ENCODE data around the gene IPO4. TPM values are rescaled to one million over a fixed set of nuclear protein-coding genes. Genes with fewer than 3 reads are reported as not detected.

Gene IPO4
- total and polyA plus RNA-seq, 10 of the 15 experiments (the other 5 are each of a cell fraction or from before 2014, with no cell fraction given): 7.8 to 139 (median 37.6) TPM

DNA sequence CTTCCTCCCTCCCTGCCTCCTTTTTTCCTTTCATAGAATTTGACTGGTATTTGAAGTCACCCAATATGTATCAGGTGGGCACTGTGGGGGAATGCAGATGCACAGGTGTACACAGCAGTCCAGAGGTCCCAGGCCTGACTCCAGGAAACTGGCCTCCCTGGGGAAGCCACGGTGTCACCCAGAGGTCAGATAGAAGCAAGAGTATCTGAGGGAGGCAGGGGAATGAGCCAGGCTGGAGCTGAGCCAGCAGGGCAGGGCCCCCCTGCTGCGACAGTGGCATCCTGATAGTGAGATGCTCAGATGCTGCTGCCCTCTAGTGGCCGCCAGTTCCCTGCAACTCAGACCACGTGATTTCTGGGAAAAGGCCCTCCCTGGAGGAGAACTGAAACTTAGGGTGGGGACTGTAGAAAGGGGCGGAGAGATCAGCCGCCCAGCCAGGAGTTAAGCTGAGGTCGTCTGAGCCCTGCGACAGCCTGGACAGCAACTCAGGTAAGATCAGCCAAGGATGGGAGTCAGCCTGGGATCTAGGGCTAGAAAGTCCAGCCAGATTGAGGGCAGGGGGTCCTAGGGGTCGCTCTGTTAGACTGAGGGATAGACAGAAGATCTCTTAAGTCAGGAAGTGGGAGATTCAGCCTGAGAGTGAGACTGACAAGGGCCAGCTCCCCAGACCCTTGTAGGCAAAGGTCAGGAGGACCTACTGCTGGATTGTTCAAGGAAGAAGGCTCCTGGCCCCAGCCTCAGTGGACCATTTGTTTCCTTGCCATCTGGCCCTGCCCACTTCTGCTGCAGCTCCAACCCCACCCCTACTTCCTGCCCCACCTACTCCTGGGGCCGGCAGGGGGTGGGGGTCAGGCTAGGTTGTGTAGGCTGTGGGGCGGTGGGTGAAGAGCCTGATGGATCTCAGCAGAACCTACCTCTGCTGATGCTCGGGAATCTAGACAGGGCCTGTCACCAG is 27.5 kb downstream of the IPO4 start, which contains the start of gene IRF9 (continued):
- TF ChIP-seq, protein P1, sequence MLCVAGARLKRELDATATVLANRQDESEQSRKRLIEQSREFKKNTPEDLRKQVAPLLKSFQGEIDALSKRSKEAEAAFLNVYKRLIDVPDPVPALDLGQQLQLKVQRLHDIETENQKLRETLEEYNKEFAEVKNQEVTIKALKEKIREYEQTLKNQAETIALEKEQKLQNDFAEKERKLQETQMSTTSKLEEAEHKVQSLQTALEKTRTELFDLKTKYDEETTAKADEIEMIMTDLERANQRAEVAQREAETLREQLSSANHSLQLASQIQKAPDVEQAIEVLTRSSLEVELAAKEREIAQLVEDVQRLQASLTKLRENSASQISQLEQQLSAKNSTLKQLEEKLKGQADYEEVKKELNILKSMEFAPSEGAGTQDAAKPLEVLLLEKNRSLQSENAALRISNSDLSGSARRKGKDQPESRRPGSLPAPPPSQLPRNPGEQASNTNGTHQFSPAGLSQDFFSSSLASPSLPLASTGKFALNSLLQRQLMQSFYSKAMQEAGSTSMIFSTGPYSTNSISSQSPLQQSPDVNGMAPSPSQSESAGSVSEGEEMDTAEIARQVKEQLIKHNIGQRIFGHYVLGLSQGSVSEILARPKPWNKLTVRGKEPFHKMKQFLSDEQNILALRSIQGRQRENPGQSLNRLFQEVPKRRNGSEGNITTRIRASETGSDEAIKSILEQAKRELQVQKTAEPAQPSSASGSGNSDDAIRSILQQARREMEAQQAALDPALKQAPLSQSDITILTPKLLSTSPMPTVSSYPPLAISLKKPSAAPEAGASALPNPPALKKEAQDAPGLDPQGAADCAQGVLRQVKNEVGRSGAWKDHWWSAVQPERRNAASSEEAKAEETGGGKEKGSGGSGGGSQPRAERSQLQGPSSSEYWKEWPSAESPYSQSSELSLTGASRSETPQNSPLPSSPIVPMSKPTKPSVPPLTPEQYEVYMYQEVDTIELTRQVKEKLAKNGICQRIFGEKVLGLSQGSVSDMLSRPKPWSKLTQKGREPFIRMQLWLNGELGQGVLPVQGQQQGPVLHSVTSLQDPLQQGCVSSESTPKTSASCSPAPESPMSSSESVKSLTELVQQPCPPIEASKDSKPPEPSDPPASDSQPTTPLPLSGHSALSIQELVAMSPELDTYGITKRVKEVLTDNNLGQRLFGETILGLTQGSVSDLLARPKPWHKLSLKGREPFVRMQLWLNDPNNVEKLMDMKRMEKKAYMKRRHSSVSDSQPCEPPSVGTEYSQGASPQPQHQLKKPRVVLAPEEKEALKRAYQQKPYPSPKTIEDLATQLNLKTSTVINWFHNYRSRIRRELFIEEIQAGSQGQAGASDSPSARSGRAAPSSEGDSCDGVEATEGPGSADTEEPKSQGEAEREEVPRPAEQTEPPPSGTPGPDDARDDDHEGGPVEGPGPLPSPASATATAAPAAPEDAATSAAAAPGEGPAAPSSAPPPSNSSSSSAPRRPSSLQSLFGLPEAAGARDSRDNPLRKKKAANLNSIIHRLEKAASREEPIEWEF (IDR thresholded peaks at IDR 0.05; ENCODE audit: insufficient replicate concordance, low read depth, low read length): no peak
- TF ChIP-seq, protein P2, sequence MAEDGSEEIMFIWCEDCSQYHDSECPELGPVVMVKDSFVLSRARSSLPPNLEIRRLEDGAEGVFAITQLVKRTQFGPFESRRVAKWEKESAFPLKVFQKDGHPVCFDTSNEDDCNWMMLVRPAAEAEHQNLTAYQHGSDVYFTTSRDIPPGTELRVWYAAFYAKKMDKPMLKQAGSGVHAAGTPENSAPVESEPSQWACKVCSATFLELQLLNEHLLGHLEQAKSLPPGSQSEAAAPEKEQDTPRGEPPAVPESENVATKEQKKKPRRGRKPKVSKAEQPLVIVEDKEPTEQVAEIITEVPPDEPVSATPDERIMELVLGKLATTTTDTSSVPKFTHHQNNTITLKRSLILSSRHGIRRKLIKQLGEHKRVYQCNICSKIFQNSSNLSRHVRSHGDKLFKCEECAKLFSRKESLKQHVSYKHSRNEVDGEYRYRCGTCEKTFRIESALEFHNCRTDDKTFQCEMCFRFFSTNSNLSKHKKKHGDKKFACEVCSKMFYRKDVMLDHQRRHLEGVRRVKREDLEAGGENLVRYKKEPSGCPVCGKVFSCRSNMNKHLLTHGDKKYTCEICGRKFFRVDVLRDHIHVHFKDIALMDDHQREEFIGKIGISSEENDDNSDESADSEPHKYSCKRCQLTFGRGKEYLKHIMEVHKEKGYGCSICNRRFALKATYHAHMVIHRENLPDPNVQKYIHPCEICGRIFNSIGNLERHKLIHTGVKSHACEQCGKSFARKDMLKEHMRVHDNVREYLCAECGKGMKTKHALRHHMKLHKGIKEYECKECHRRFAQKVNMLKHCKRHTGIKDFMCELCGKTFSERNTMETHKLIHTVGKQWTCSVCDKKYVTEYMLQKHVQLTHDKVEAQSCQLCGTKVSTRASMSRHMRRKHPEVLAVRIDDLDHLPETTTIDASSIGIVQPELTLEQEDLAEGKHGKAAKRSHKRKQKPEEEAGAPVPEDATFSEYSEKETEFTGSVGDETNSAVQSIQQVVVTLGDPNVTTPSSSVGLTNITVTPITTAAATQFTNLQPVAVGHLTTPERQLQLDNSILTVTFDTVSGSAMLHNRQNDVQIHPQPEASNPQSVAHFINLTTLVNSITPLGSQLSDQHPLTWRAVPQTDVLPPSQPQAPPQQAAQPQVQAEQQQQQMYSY (CRISPR knock-in tag; IDR thresholded peaks at IDR 0.05): peak; percentile 55; the same call in 1 of the 2 replicates
- TF ChIP-seq SMC3 (IDR thresholded peaks at IDR 0.05; ENCODE audit: borderline replicate concordance, low read length): peak; percentile 62; the same call in 1 of the 2 replicates
- TF ChIP-seq NFYB (IDR thresholded peaks at IDR 0.05; ENCODE audit: insufficient read depth, low read depth, low read length): no peak
- TF ChIP-seq, protein P3, sequence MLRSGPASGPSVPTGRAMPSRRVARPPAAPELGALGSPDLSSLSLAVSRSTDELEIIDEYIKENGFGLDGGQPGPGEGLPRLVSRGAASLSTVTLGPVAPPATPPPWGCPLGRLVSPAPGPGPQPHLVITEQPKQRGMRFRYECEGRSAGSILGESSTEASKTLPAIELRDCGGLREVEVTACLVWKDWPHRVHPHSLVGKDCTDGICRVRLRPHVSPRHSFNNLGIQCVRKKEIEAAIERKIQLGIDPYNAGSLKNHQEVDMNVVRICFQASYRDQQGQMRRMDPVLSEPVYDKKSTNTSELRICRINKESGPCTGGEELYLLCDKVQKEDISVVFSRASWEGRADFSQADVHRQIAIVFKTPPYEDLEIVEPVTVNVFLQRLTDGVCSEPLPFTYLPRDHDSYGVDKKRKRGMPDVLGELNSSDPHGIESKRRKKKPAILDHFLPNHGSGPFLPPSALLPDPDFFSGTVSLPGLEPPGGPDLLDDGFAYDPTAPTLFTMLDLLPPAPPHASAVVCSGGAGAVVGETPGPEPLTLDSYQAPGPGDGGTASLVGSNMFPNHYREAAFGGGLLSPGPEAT (IDR thresholded peaks at IDR 0.05; ENCODE audit: low read depth): peak; percentile 73
- no peak for TF ChIP-seq NR2C1 (IDR thresholded peaks at IDR 0.05)
- peak; percentile 70 to 73; a peak in 3 of 4 replicates for TF ChIP-seq BHLHE40 (IDR thresholded peaks at IDR 0.05; ENCODE audit: borderline replicate concordance in 1 of 2, low read depth in 2 of 2, low read length in 1 of 2)
- peak; percentile 74 for TF ChIP-seq CREB1 (IDR thresholded peaks at IDR 0.05; ENCODE audit: low read depth)
- no peak for TF ChIP-seq KAT2A (conservative IDR thresholded peaks at IDR 0.05; ENCODE audit: control insufficient read depth, low read depth, low read length)
- peak; percentile 41; the same call in 1 of the 2 replicates for TF ChIP-seq TCF7 (IDR thresholded peaks at IDR 0.05; ENCODE audit: borderline replicate concordance)
- TF ChIP-seq, protein P4, sequence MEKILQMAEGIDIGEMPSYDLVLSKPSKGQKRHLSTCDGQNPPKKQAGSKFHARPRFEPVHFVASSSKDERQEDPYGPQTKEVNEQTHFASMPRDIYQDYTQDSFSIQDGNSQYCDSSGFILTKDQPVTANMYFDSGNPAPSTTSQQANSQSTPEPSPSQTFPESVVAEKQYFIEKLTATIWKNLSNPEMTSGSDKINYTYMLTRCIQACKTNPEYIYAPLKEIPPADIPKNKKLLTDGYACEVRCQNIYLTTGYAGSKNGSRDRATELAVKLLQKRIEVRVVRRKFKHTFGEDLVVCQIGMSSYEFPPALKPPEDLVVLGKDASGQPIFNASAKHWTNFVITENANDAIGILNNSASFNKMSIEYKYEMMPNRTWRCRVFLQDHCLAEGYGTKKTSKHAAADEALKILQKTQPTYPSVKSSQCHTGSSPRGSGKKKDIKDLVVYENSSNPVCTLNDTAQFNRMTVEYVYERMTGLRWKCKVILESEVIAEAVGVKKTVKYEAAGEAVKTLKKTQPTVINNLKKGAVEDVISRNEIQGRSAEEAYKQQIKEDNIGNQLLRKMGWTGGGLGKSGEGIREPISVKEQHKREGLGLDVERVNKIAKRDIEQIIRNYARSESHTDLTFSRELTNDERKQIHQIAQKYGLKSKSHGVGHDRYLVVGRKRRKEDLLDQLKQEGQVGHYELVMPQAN (conservative IDR thresholded peaks at IDR 0.05): peak; percentile 44; the same call in 1 of the 2 replicates
- TF ChIP-seq ETV6 (conservative IDR thresholded peaks at IDR 0.05 in 1 of 2, IDR thresholded peaks at IDR 0.05 in 1 of 2; ENCODE audit: borderline replicate concordance in 1 of 2, low read depth in 1 of 2): peak in 1 of 2 experiments; percentile 34; a peak in 1 of 4 replicates
- TF ChIP-seq CEBPB (IDR thresholded peaks at IDR 0.05; ENCODE audit: borderline replicate concordance in 1 of 2, low read depth in 2 of 2, low read length in 2 of 2): no peak

All from GM12878 (cell line).